Mucosa of descending colon (tissue), 3 donors: ENCODE data around the gene CEBPB. TPM values are rescaled to one million over a fixed set of nuclear protein-coding genes. Genes with fewer than 3 reads are reported as not detected.
"Not testable (repeated sequence)": the region's sequence is repeated elsewhere in the genome, so short reads cannot be mapped to it uniquely, and the experiment has no call there.

Experiments used
- ATAC-seq: fragments of 200-7000 bp; cut with Tn5 transposase; one replicate; pipeline ENCODE4 v1.9.1; 2020; ENCODE audit warnings: mild to moderate bottlenecking, moderate library complexity
- DNase-seq, 3 donors: peaks; one replicate each; pipeline ENCODE4 v3.0.0-alpha.2; 2020
- H3K36me3 ChIP-seq: fragments of 200-600 bp; one replicate; pipeline ENCODE4 v1.8.0; 2021; ENCODE audit warnings: low read depth, mild to moderate bottlenecking
- H3K4me1 ChIP-seq: fragments of 200-600 bp; one replicate; pipeline ENCODE4 v1.8.0; 2021; ENCODE audit warnings: low read depth, mild to moderate bottlenecking
- H3K4me3 ChIP-seq: fragments of 200-600 bp; one replicate; pipeline ENCODE4 v1.8.0; 2021; ENCODE audit warnings: mild to moderate bottlenecking
- H3K9me3 ChIP-seq: fragments of 200-600 bp; one replicate; pipeline ENCODE4 v1.8.0; 2021; ENCODE audit warnings: mild to moderate bottlenecking
- intact Hi-C, 2 donors: fragments of 100-400 bp; cut with DNase I in 1 of 2; cut with micrococcal nuclease in 1 of 2; formaldehyde crosslinking; loops; one replicate each; pipeline versions ENCODE4 v1.11.0 to v1.11.1; 2022; cut with DNase I, micrococcal nuclease
- total RNA-seq, 3 donors: library from RNA; stranded (reverse); fragmentation: NEBNext Ultra II Directional in 2 of 3; extraction: Animal tissue kit (Norgen Biotek cat#: 25700) in 2 of 3; gene quantifications; one replicate each; pipeline versions ENCODE4 v1.2.1 to v1.2.4, GENCODE V29; 2021 to 2023
- TF ChIP-seq, protein P1 (sequence below): fragments of 200-600 bp; IDR thresholded peaks from one replicate; pipeline ENCODE4 v1.8.0; 2022; ENCODE audit warnings: antibody characterized with exemption, mild to moderate bottlenecking
- donor health status: DM: no; HTN: no; CAD: no; lungs with moderate emphysema.
- donor health status: DM: no; HTN: no; CAD: no.
- donor health status: DM: no; HTN: yes; CAD: no.

The CEBPB gene
- total RNA-seq, 3 donors from 2014 or later: 20.2 to 86.7 (median 41.3) TPM

DNA sequence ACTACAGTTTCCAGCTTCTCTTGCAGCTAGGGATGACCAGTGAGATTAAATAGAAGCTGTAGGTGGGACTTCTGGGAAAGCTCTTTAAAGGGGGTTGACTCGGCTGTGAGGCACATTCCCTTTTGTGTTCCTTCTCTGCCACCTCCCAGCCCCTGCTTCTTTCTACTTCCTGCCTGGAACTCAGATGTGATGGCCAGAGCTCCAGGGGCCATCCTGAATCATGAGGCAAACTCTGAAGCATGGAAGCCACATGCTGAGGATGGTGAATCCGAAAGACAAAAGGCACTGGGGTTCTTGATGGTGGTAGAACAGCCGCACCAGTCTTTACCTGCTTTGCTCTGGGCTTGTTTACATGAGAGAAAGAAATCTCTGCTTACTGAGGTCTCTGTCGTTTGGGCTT lies 9.1 kb downstream of the CEBPB start:
- Histone ChIP-seq H3K36me3 (no peaks in the 10 kb centered on the region), H3K9me3 (peaks cover 2% of the 10 kb centered on the region), H3K4me3 (no peak overlapping the region), H3K4me1 (no peaks in the 10 kb centered on the region)
- intact Hi-C loops: loop anchor here in 1 of 2 donors (10.0 kb wide), 1 partner anchor 85 kb away; no protein-coding TSS in a partner anchor
- DNase-seq (no peak), ATAC-seq (no peak)
- TF ChIP-seq, protein P1, sequence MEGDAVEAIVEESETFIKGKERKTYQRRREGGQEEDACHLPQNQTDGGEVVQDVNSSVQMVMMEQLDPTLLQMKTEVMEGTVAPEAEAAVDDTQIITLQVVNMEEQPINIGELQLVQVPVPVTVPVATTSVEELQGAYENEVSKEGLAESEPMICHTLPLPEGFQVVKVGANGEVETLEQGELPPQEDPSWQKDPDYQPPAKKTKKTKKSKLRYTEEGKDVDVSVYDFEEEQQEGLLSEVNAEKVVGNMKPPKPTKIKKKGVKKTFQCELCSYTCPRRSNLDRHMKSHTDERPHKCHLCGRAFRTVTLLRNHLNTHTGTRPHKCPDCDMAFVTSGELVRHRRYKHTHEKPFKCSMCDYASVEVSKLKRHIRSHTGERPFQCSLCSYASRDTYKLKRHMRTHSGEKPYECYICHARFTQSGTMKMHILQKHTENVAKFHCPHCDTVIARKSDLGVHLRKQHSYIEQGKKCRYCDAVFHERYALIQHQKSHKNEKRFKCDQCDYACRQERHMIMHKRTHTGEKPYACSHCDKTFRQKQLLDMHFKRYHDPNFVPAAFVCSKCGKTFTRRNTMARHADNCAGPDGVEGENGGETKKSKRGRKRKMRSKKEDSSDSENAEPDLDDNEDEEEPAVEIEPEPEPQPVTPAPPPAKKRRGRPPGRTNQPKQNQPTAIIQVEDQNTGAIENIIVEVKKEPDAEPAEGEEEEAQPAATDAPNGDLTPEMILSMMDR: no peak

DNA sequence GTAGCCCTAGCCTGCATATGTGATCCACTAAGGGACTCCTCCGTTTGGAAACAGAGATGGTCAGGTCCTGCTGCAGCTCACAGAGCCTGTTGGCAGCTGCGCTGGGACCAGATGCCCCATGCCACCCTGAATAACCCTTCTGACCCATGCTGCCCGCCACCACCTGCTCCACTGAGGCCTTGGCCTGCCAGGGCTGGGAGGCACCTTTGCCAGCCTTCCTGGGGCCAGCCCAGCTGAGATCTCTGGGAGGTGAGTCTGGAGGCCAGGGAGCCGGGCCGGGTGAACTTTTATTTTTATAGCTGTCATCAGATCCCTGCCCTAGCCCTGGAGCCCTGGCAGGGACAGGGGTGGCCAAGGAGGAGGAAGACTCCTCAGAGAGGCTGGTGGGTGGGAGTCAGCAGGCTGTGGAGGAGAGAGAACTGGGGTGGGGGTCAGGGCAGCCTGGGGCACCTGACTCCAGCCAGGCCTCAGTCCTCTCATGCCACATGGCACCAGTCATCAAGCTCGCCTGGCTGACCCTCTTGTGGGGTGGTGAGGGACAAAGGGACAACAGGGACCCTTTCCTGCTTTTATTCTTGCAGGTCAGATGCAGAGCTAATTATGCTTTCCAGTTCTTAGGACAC lies 10.0 kb downstream of the CEBPB start:
- DNase-seq (no peak), ATAC-seq (no peak)
- Histone ChIP-seq H3K4me1 (no peaks in the 10 kb centered on the region), H3K9me3 (peaks cover 2% of the 10 kb centered on the region), H3K36me3 (no peaks in the 10 kb centered on the region), H3K4me3 (no peak overlapping the region)
- intact Hi-C loops: no loop called here
- TF ChIP-seq, protein P1: no peak

DNA sequence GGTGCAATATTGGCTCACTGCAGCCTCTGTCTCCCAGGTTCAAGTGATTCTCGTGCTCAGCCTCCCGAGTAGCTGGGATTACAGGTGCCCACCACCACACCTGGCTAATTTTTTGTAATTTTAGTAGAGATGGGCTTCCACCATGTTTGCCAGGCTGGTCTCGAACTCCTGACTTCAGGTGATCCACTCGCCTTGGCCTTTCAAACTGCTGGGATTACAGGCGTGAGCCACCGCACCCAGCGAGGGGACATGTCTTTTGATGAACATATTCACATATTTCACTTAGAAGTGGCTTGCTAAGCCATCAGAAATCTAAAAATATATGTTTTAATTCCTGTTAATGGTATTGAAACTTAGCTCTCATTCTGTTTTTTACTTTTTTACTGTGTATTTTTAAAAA lies 11.1 kb downstream of the CEBPB start:
- H3K9me3 ChIP-seq, H3K4me3 ChIP-seq, ATAC-seq, intact Hi-C loops, H3K36me3 ChIP-seq, H3K4me1 ChIP-seq, DNase-seq: not testable (repeated sequence)

DNA sequence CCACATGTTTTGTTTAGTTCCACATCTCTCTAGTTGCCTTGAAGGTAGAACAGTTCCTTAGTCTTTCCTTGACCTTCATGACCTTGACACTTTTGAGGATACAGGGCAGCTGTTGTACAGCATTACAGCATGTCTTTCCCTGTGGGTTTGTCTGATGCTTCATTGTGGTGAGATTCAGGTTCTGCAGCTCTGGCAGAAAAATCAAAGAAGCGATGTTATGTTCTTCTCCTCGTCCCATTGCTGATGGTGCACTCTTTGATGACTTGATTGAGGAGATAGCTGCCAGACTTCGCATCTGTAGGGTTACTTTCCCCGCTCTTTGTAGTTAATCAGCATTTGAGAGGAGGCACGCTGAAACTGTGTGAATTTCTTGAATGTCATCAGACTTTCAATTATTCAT lies 12.0 kb downstream of the CEBPB start:
- DNase-seq (no peak), ATAC-seq (no peak)
- H3K36me3 ChIP-seq: no peaks in the 10 kb centered on the region
- intact Hi-C loops: no loop called here
- peaks cover 2% of the 10 kb centered on the region for H3K9me3 ChIP-seq
- H3K4me1 ChIP-seq: no peaks in the 10 kb centered on the region
- H3K4me3 ChIP-seq: no peak overlapping the region
- TF ChIP-seq, protein P1: no peak

DNA sequence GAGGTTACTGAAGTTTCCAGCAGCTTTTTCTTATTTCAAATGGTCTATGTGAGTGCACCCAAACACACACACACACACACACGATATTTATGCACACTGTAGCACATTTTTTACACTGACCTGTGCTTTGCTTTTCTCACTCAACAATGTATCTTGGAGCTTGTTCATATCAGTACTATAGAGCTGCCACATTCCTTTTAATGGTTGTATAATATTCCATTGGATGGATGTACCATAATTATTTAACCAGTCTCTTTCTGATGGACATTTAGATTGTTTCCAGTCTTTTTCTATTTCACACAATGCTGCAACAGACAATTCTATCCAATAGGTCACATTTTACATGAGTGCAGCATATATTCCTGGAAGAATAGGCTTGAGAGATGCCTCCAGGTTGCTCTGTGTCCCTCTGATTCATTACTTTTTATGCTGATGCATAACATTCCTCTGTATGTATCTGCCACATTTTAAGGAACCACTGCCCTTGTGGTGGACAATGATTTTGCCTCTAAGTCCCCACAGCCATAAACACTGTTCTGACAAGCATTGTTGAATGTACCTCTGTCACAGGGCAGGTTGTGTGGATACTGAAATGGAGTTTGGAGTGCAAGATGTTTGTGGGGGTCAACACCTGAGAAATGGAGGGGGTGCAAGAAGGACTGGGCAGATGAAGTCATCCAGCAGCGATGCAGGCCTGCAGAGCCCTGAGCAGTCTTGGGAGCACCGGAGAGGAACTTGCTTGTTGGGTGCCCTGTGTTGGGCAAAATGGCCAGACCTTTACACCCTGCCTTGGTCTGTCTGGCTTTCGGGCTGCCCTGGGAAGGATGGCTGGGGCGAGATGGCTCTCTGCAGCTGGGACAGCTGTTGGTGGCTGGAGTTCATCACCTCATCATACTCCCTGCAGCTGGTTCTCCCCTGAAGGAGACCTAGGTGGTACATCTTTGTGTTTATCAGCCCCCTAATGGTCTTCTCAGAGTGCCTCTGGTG lies 13.6 kb downstream of the CEBPB start:
- no peak for DNase-seq
- intact Hi-C loops: no loop called here
- H3K9me3 ChIP-seq: peaks cover 2% of the 10 kb centered on the region
- no peaks in the 10 kb centered on the region for H3K4me1 ChIP-seq
- TF ChIP-seq, protein P1: no peak
- H3K4me3 ChIP-seq: no peak overlapping the region
- H3K36me3 ChIP-seq: no peaks in the 10 kb centered on the region
- no peak for ATAC-seq

DNA sequence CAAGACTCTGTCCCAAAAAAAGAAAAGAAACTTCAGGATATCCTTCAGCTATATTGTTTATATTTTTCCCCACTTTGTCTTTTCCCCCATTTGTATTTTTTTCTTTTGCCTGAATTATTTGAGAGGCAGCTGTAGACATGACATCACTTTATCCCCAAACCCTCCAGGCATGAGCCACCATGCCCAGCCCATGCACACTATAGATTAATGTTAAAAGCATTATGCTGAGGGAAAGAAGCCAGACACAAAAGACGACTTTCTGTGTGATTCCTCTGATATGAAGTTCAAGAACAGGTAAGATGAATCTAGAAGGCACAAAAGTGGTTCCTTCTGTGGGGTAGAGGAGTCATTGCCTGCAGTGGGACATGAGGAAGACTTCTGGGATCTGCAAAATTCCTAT lies 16.4 kb downstream of the CEBPB start:
- H3K36me3 ChIP-seq: no peaks in the 10 kb centered on the region
- no peaks in the 10 kb centered on the region for H3K4me1 ChIP-seq
- intact Hi-C loops: no loop called here
- H3K9me3 ChIP-seq: peaks cover 2% of the 10 kb centered on the region
- TF ChIP-seq, protein P1: no peak
- no peak for ATAC-seq
- no peak for DNase-seq
- no peak overlapping the region for H3K4me3 ChIP-seq
